SU-DHL-6 (cell line): ENCODE measurements around the gene IGSF21.

ENCODE experiments used
- EZH2phosphoT487 ChIP-seq: fragments of 200-600 bp; sonication (generic), shearing (Covaris generic); conservative IDR thresholded peaks from 2 replicates; pipeline ENCODE4 v1.6.1; 2018; ENCODE audit warnings: mild to moderate bottlenecking, antibody characterized with exemption, low read length, moderate library complexity, mixed read lengths
- TF ChIP-seq, protein P1 (sequence below): fragments of 200-600 bp; sonication (generic); IDR thresholded peaks from one replicate; pipeline ENCODE4 v1.5.1; 2017; ENCODE audit warnings: antibody characterized with exemption, mild to moderate bottlenecking, low read length, moderate library complexity; ENCODE audit not compliant: insufficient read depth, poor library complexity, severe bottlenecking

GRCh38 chr1:18419845-18420184, 312.2 kb downstream of the IGSF21 start:
- TF ChIP-seq, protein P1, sequence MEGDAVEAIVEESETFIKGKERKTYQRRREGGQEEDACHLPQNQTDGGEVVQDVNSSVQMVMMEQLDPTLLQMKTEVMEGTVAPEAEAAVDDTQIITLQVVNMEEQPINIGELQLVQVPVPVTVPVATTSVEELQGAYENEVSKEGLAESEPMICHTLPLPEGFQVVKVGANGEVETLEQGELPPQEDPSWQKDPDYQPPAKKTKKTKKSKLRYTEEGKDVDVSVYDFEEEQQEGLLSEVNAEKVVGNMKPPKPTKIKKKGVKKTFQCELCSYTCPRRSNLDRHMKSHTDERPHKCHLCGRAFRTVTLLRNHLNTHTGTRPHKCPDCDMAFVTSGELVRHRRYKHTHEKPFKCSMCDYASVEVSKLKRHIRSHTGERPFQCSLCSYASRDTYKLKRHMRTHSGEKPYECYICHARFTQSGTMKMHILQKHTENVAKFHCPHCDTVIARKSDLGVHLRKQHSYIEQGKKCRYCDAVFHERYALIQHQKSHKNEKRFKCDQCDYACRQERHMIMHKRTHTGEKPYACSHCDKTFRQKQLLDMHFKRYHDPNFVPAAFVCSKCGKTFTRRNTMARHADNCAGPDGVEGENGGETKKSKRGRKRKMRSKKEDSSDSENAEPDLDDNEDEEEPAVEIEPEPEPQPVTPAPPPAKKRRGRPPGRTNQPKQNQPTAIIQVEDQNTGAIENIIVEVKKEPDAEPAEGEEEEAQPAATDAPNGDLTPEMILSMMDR, result no peak
- no peak for TF ChIP-seq EZH2phosphoT487
